Measurements from ENCODE around the gene MICAL2. TPM values are rescaled to one million over a fixed set of nuclear protein-coding genes. Genes with fewer than 3 reads are reported as not detected.

Gene MICAL2
- total RNA-seq, 1 donor from 2014 or later = 0.27 TPM

- Mint-ChIP-seq H3K4me1 (peaks cover 4% of the 10 kb centered on the region), H3K27ac (no peak overlapping the region), H3K4me3 (no peak overlapping the region), H3K27me3 (peaks cover 6% of the 10 kb centered on the region), H3K9me3 (no peaks in the 10 kb centered on the region), H3K36me3 (ENCODE audit: low read depth) (no peaks in the 10 kb centered on the region)
- no peak for TF ChIP-seq CTCF (IDR thresholded peaks at IDR 0.05)
- CTCF ChIA-PET = no interaction called here
- POLR2A ChIA-PET = no interaction called here
- DNase-seq = no peak
- intact Hi-C loops (cut with micrococcal nuclease) = no loop called here
- ATAC-seq (ENCODE audit: low read depth) = no peak
These were observed 18.8 kb downstream of the MICAL2 start for GRCh38 chr11:12129227-12129626.

- CTCF ChIA-PET = no interaction called here
- intact Hi-C loops (cut with micrococcal nuclease) = no loop called here
- ATAC-seq (ENCODE audit: low read depth) (no peak), DNase-seq (no peak)
- TF ChIP-seq CTCF (IDR thresholded peaks at IDR 0.05) = no peak
- Mint-ChIP-seq H3K4me3 (no peak overlapping the region), H3K9me3 (no peaks in the 10 kb centered on the region), H3K36me3 (ENCODE audit: low read depth) (no peaks in the 10 kb centered on the region), H3K27me3 (peaks cover 6% of the 10 kb centered on the region), H3K4me1 (peaks cover 5% of the 10 kb centered on the region), H3K27ac (no peak overlapping the region)
- POLR2A ChIA-PET = no interaction called here
These were observed 20.0 kb downstream of the MICAL2 start for GRCh38 chr11:12130180-12130980.

GRCh38 chr11:12131943-12132789 is 21.8 kb downstream of the MICAL2 start:
- Mint-ChIP-seq H3K4me3 (no peak overlapping the region), H3K9me3 (no peaks in the 10 kb centered on the region), H3K36me3 (ENCODE audit: low read depth) (no peaks in the 10 kb centered on the region), H3K27ac (no peak overlapping the region), H3K4me1 (peaks cover 5% of the 10 kb centered on the region), H3K27me3 (peaks cover 3% of the 10 kb centered on the region)
- ChIA-PET CTCF (no interaction called here), POLR2A (no interaction called here)
- intact Hi-C loops (cut with micrococcal nuclease) = no loop called here
- no peak for TF ChIP-seq CTCF (IDR thresholded peaks at IDR 0.05)
- DNase-seq = no peak
- no peak for ATAC-seq (ENCODE audit: low read depth)

GRCh38 chr11:12132790-12133145 is 22.4 kb downstream of the MICAL2 start:
- Mint-ChIP-seq H3K9me3 (no peaks in the 10 kb centered on the region), H3K36me3 (ENCODE audit: low read depth) (no peaks in the 10 kb centered on the region), H3K27me3 (peaks cover 3% of the 10 kb centered on the region), H3K4me1 (peaks cover 5% of the 10 kb centered on the region), H3K27ac (no peak overlapping the region), H3K4me3 (no peak overlapping the region)
- TF ChIP-seq CTCF (IDR thresholded peaks at IDR 0.05) = no peak
- intact Hi-C loops (cut with micrococcal nuclease) = no loop called here
- POLR2A ChIA-PET = no interaction called here
- ATAC-seq (ENCODE audit: low read depth) = no peak
- DNase-seq = no peak
- CTCF ChIA-PET = no interaction called here

GRCh38 chr11:12133547-12134235 is 23.3 kb downstream of the MICAL2 start:
- POLR2A ChIA-PET = no interaction called here
- DNase-seq = no peak
- CTCF ChIA-PET = no interaction called here

More at GRCh38 chr11:12133547-12134235, 23.3 kb downstream of the MICAL2 start:
- Mint-ChIP-seq H3K4me1 (peaks cover 5% of the 10 kb centered on the region), H3K27ac (no peak overlapping the region), H3K36me3 (ENCODE audit: low read depth) (no peaks in the 10 kb centered on the region), H3K4me3 (no peak overlapping the region), H3K27me3 (peaks cover 9% of the 10 kb centered on the region), H3K9me3 (no peaks in the 10 kb centered on the region)
- no peak for TF ChIP-seq CTCF (IDR thresholded peaks at IDR 0.05)
- intact Hi-C loops (cut with micrococcal nuclease) = no loop called here
- ATAC-seq (ENCODE audit: low read depth) = no peak

All from activated B cell treated with CpG ODN at 0.5 μM for 24 hours (primary cell).